OCI-LY7 (cell line): ENCODE data around the gene LRRC10B. TPM values are rescaled to one million over a fixed set of nuclear protein-coding genes. Genes with fewer than 3 reads are reported as not detected.

Experiments used
- BruUV-seq: library from RNA; stranded (reverse); fragments of 400-500 nt; replicated peaks from 2 replicates; lab custom pipeline; 2021; lab: Mats Ljungman, UMichigan
- CTCF ChIA-PET: fragments of 300-600 bp; sonication (Branson Sonifier 250); formaldehyde crosslinking; loops from one replicate; lab custom pipeline; 2022; ENCODE audit warnings: antibody characterized with exemption; ENCODE audit not compliant: unreplicated experiment; lab: Charles Lee
- POLR2A ChIA-PET: fragments of 300-600 bp; sonication (Branson Sonifier 250); formaldehyde crosslinking; loops from one replicate; lab custom pipeline; 2022; ENCODE audit warnings: antibody characterized with exemption; lab: Charles Lee
- DNase-seq: peaks from one replicate; pipeline ENCODE4 v3.0.0-alpha.2; 2015; ENCODE audit warnings: low spot score
- H2AFZ ChIP-seq: fragments of 200-600 bp; sonication (generic), shearing (Covaris generic); 2 replicates; pipeline ENCODE4 v1.6.1; 2014; ENCODE audit warnings: mild to moderate bottlenecking, antibody characterized with exemption, low read length, moderate library complexity
- H3K27ac ChIP-seq: fragments of 200-600 bp; sonication (generic); 2 replicates; pipeline ENCODE4 v1.5.1; 2014; ENCODE audit warnings: mixed run types, low read depth, mild to moderate bottlenecking, moderate library complexity, low read length, inconsistent platforms; ENCODE audit not compliant: poor library complexity, severe bottlenecking
- H3K36me3 ChIP-seq: fragments of 200-600 bp; sonication (generic); 2 replicates; pipeline ENCODE4 v1.6.1; 2014; ENCODE audit warnings: mild to moderate bottlenecking, antibody characterized with exemption, low read length, moderate library complexity, mixed read lengths; ENCODE audit not compliant: insufficient read depth
- H3K4me1 ChIP-seq: fragments of 200-600 bp; sonication (generic); 2 replicates; pipeline ENCODE4 v1.5.1; 2014; ENCODE audit warnings: mild to moderate bottlenecking, low read length; ENCODE audit not compliant: insufficient read depth, poor library complexity, severe bottlenecking
- H3K4me2 ChIP-seq: fragments of 200-600 bp; sonication (generic); 2 replicates; pipeline ENCODE4 v1.6.1; 2014; ENCODE audit warnings: mild to moderate bottlenecking, low read length
- H3K4me3 ChIP-seq: fragments of 200-600 bp; sonication (generic); 2 replicates; pipeline ENCODE4 v1.5.1; 2014; ENCODE audit warnings: mild to moderate bottlenecking, low read depth, low read length; ENCODE audit not compliant: poor library complexity, severe bottlenecking
- H3K79me2 ChIP-seq: fragments of 200-600 bp; sonication (generic); 2 replicates; pipeline ENCODE4 v1.6.1; 2016; ENCODE audit warnings: low read depth, mild to moderate bottlenecking, low read length, moderate library complexity, mixed read lengths; ENCODE audit not compliant: insufficient read depth
- H3K9me2 ChIP-seq: fragments of 200-600 bp; sonication (generic); 2 replicates; pipeline ENCODE4 v1.6.1; 2016; ENCODE audit warnings: mild to moderate bottlenecking, low read length, mixed read lengths; ENCODE audit not compliant: insufficient read depth
- H3K9me3 ChIP-seq: fragments of 200-600 bp; sonication (generic); 2 replicates; pipeline ENCODE4 v1.6.1; 2014; ENCODE audit warnings: mild to moderate bottlenecking, mixed run types, low read length, mixed read lengths
- H4K20me1 ChIP-seq: fragments of 200-600 bp; sonication (generic); 2 replicates; pipeline ENCODE4 v1.6.1; 2014; ENCODE audit warnings: mild to moderate bottlenecking, antibody characterized with exemption, low read length, moderate library complexity, mixed read lengths; ENCODE audit not compliant: insufficient read depth
- EZH2phosphoT487 ChIP-seq: fragments of 200-600 bp; sonication (generic); IDR thresholded peaks from 2 replicates; pipeline ENCODE4 v1.6.1; 2018; ENCODE audit warnings: low read depth, borderline replicate concordance, mild to moderate bottlenecking, mixed run types, antibody characterized with exemption, low read length, moderate library complexity, mixed read lengths
- intact Hi-C: fragments of 100-400 bp; cut with micrococcal nuclease; formaldehyde crosslinking; loops from one replicate; pipeline ENCODE4 v1.10.0; 2022; ENCODE audit not compliant: unreplicated experiment
- total RNA-seq, 2 experiments: library from RNA; depleted of rRNA in 1 of 2; stranded (reverse); fragments of >200 nt in 1 of 2; shearing (Covaris generic) in 1 of 2; gene quantifications; 2 replicates each; pipeline ENCODE4 v1.2.3, GENCODE V29; 2014 to 2022
- TF ChIP-seq, protein P1 (sequence below): fragments of 200-600 bp; sonication (generic); conservative IDR thresholded peaks from 2 replicates; pipeline ENCODE4 v1.5.1; 2014; ENCODE audit warnings: mild to moderate bottlenecking, antibody characterized with exemption, low read length, moderate library complexity, mixed read lengths

LRRC10B gene
- total RNA-seq, 2 experiments from 2014 or later = not detected

GRCh38 chr11:61495801-61496601 lies 12.5 kb upstream of the LRRC10B start:
- Histone ChIP-seq H3K9me2 (no peaks in the 10 kb centered on the region), H3K9me3 (no peaks in the 10 kb centered on the region), H3K4me1 (no peaks in the 10 kb centered on the region), H3K4me3 (no peak overlapping the region), H3K36me3 (no peaks in the 10 kb centered on the region), H3K79me2 (no peaks in the 10 kb centered on the region), H3K4me2 (no peak overlapping the region), H4K20me1 (no peaks in the 10 kb centered on the region), H2AFZ (no peak overlapping the region), H3K27ac (no peak overlapping the region)
- DNase-seq = no peak
- ChIA-PET POLR2A (no interaction called here), CTCF (no interaction called here)
- intact Hi-C loops = no loop called here
- no TSS peak for BruUV-seq
- TF ChIP-seq, protein P1, sequence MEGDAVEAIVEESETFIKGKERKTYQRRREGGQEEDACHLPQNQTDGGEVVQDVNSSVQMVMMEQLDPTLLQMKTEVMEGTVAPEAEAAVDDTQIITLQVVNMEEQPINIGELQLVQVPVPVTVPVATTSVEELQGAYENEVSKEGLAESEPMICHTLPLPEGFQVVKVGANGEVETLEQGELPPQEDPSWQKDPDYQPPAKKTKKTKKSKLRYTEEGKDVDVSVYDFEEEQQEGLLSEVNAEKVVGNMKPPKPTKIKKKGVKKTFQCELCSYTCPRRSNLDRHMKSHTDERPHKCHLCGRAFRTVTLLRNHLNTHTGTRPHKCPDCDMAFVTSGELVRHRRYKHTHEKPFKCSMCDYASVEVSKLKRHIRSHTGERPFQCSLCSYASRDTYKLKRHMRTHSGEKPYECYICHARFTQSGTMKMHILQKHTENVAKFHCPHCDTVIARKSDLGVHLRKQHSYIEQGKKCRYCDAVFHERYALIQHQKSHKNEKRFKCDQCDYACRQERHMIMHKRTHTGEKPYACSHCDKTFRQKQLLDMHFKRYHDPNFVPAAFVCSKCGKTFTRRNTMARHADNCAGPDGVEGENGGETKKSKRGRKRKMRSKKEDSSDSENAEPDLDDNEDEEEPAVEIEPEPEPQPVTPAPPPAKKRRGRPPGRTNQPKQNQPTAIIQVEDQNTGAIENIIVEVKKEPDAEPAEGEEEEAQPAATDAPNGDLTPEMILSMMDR = no peak
- no peak for TF ChIP-seq EZH2phosphoT487

- Histone ChIP-seq H3K27ac (no peak overlapping the region), H3K79me2 (no peaks in the 10 kb centered on the region), H3K4me2 (no peak overlapping the region), H3K4me1 (no peaks in the 10 kb centered on the region), H4K20me1 (no peaks in the 10 kb centered on the region), H2AFZ (no peak overlapping the region), H3K36me3 (no peaks in the 10 kb centered on the region), H3K4me3 (no peak overlapping the region), H3K9me3 (no peaks in the 10 kb centered on the region), H3K9me2 (no peaks in the 10 kb centered on the region)
- TF ChIP-seq, protein P1 = no peak
- TF ChIP-seq EZH2phosphoT487 = no peak
- ChIA-PET CTCF (no interaction called here), POLR2A (no interaction called here)
- DNase-seq = no peak
- no TSS peak for BruUV-seq
- intact Hi-C loops = no loop called here
Observed at GRCh38 chr11:61496602-61497400, 11.7 kb upstream of the LRRC10B start.

DNA sequence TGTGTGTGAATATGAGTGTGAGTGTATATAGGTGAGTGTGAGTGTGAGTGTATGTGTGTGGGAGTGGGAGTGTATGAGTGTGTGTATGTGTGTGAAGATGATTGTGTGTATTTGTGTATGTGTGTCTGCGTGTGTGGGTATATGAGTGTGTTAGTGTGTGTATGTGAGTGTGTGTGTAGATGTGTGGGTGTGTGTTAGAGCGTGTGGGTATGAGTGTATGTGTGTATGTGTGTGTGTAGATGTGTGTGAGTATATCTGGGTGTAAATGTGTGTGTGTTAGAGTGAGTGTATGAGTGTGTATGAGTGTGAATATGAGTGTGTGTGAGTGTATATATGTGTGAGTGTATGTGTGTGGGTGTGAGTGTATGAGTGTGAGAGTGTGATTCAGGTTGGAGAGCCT lies 11.1 kb upstream of the LRRC10B start:
- TF ChIP-seq, protein P1 = no peak
- TF ChIP-seq EZH2phosphoT487 = no peak
- Histone ChIP-seq H3K9me3 (no peaks in the 10 kb centered on the region), H3K4me3 (no peak overlapping the region), H3K79me2 (no peaks in the 10 kb centered on the region), H3K4me2 (no peak overlapping the region), H2AFZ (no peak overlapping the region), H3K36me3 (no peaks in the 10 kb centered on the region), H3K27ac (no peak overlapping the region), H3K4me1 (no peaks in the 10 kb centered on the region), H4K20me1 (no peaks in the 10 kb centered on the region), H3K9me2 (no peaks in the 10 kb centered on the region)
- DNase-seq = no peak
- no TSS peak for BruUV-seq
- CTCF ChIA-PET = no interaction called here
- POLR2A ChIA-PET = no interaction called here
- intact Hi-C loops = no loop called here
